Stimulated activated CD4-positive, alpha-beta T cell treated with anti-CD3 and anti-CD28 coated beads, Interleukin-15, amount 100 ng/mL, for 1 hour (primary cell): ENCODE results near the gene DDX11.
A peak's percentile ranks its signal among the peaks of the same experiment; 100 is the strongest.
"Not testable (repeated sequence)": the region's sequence is repeated elsewhere in the genome, so short reads cannot be mapped to it uniquely, and the experiment has no call there.

ENCODE experiments used
- DNase-seq, 2 donors: peaks; one replicate each; pipeline ENCODE4 v3.0.0-alpha.2; 2020; ENCODE audit warnings: low read depth in 1 of 2, low spot score in 1 of 2

Gene DDX11

GRCh38 chr12:31073527-31074332 lies at the start of gene DDX11:
Gene DDX11, plus strand, starts transcription at chr12:31073860. Its CDS starts 4,534 bp downstream, at chr12:31078394.
- DNase-seq, result peak; percentile 85 to 86

DNA sequence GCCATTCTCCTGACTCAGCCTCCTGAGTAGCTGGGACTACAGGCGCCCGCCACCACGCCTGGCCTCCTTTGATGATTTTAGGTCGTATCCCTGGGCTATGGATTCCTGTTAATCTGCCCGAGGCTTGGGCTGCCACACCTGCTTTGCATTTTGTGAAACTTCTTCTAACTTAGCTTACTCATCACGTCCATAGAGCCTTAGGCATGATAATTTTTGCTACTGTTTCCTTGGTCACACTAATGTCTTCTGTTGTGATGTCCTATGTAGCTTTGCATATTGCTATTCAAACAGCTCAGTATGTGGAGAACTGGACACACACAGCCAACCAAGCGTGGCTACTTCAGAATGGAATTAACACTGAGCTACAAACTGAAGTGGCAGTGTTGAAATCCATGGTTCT lies 47.5 kb upstream of the DDX11 start:
- DNase-seq, result no peak

GRCh38 chr12:31027006-31027405 lies 46.7 kb upstream of the DDX11 start:
- not testable (repeated sequence) for DNase-seq

- no peak for DNase-seq
Measured at GRCh38 chr12:31029468-31029867, 44.2 kb upstream of the DDX11 start.

GRCh38 chr12:31029916-31030562 lies 43.6 kb upstream of the DDX11 start:
- no peak for DNase-seq

DNA sequence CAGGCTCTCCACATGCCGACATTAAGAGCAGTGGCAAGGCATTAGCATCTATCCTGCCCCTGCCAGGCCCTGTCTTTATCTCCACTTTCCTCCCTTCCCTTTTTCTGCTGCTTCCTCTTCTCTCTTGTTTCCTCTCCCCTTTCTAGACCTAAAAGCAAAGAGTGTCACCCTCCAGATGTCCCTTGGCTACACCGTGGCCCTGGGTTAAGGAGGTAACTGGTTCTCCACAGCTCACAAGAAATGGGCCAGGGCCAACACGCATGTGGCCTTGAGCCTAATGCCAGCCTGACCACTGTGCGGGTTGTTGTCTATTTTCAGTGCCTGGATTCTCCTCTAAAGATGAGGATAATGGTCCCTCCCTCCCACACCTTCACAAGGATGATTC lies 41.7 kb upstream of the DDX11 start:
- DNase-seq, result no peak

DNA sequence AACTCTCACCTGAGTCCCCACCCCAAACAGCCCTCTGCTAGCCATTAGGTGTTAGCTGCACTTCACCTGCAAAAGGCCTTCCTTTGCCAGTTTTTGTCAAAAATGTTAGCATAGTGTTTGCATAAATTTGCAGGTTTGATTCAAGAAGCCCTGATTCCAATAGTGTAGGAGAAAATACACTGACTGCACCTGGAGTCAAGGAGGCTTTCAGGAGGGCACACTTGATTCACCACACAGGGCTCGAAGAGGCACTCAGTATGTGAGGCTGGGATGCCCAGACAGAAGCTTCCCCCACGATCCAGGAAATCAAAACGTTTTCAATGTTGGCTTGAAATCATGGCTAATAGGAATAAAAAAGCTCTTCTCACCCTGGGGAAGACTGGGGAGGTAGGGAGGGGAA lies 40.5 kb upstream of the DDX11 start:
- no peak for DNase-seq

DNA sequence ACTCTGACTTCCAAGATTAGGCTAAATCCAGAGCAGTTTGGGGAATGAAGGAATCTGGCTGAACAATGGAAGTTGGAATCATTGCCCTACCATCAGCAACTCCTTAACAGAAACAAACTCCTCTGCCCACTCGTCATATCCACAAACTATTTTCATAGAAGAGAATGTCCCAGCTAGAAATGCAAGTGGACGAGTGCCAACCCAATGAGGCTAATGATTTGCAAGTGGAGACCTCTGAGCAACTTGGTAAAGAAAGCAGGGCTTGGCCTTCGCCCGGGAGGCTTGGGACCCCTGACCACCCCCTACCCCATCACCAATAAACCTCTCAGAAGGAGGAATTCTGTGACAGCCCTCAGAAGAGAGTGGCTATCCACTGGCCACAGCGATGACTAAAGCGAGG lies 40.0 kb upstream of the DDX11 start:
- no peak for DNase-seq

DNA sequence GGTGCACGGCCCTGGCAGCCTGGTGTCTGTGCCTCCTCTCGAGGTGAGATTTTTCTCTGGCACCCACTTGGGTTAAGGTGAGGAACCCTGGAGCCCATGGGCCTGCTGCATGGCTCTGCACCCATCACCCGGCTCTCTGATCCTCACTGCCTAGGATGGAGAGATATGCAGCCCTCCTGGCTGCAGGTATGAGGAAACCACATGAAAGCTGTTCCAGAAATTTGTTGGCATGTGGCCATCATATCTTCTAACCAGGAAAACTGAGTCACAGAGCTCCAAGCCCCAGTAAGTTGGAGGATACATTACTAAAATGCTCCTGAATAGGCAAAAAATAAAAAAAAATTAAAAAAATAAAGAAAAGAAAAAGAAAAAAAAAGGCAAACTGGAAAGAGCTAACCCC lies 39.3 kb upstream of the DDX11 start:
- DNase-seq, result no peak

GRCh38 chr12:31035226-31035625 lies 38.4 kb upstream of the DDX11 start:
- no peak for DNase-seq

GRCh38 chr12:31035967-31036665 lies 37.5 kb upstream of the DDX11 start:
- DNase-seq, result no peak

DNA sequence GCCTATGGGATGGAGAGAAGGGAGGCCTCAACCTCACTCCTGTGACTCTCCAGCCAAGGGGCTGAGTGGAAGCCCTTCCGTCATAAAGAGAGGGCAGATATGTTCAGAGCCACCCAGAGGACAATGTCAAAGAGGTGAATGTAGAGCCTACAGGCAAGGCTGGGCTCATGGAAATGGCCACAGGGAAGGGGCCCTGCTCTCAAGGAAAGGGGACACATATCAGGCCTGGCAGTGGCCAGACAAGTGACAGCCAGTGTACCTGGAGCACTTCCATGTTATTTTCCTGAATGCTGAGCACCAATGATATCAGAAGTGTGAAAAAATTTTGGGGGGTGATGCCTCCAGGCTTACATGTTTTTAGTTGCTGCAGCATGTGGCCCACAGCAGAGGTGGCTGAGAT lies 36.6 kb upstream of the DDX11 start:
- no peak for DNase-seq

DNA sequence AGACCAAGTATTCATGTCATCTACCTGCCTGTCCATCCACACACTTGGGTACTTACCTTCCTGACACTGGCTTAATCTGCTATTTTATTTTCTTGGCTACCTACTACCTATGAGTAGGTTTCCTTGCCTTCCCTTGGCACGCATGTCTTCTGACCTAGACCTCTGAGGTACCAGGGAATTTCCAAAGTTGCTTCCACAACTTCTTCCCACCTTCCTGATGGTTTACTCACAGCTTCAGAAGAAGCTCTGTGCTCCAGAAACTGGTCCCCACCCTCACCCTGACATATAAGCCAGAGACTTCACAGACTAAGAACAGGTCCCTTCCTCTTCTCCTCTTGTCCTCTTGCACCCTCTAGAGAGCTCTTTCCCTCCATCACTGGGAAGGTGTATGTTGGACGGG lies 35.7 kb upstream of the DDX11 start:
- DNase-seq, result no peak

DNA sequence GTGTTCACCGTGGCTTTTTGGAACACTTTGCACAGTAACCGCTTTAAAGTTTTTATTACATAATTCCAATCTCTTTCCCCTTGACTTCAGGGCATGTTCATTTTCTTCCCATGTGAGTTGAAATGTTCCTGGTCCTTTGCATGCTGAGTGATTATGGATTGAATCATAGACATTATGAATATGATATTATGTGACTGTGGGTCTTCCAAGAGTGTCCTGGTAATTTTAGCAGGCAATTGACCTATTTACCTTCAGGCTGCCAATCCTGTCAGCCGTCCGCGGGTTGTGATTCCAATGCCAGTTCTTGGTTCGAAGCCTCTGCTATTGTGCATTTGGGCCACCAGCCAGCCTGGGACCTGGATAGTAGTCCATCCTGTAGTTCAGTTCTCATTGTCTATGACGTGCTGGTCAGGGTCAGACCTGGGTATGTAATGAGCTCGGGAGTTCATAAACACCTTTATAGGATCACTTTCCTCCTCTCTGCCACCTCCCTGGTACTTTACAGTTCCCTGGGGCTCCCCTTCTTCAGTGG lies 32.6 kb upstream of the DDX11 start:
- no peak for DNase-seq

GRCh38 chr12:31050143-31050542 lies 23.5 kb upstream of the DDX11 start:
- DNase-seq, result not testable (repeated sequence)

DNA sequence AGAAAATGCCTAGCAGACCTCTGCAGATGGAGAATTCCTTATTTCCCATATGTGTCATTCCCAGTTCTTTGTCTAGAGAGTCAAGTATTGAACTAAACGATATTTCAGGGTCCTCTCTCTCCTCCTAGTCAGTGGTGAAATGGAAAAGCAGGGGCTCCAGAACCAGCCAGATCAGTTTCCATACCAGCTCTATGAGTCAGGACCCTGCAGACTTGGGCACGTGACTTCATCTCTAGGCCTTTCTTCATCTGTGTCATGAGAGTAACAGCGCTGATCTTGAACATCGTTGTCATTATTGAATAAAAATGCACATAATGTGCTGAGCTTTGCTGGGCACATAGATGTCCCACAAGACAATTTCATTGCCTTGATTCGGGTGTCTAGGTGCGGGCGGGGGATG lies 23.1 kb upstream of the DDX11 start:
- not testable (repeated sequence) for DNase-seq

GRCh38 chr12:31051692-31052091 lies 22.0 kb upstream of the DDX11 start:
- DNase-seq, result not testable (repeated sequence)

DNA sequence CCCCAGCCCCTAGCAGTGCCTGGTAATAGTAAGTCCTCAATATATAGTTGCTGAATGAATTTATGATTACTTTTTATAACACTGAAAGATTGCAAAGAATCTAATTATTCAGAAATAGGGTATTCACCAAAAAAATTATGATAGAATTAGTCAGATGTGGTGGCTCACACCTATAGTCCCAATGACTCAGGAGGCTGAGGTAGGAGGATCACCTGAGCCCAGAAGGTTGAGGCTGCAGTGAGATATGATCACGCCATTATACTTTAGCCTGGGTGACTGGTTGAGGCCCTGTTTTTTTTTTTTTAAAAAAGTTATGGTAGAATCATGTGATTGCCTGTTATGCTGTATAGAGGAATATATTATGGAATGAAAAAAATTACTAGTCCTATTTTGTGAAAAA lies 21.5 kb upstream of the DDX11 start:
- DNase-seq, result not testable (repeated sequence)

- DNase-seq, result not testable (repeated sequence)
Measured at GRCh38 chr12:31052666-31053439, 20.8 kb upstream of the DDX11 start.

GRCh38 chr12:31053944-31054343 lies 19.7 kb upstream of the DDX11 start:
- DNase-seq, result not testable (repeated sequence)

GRCh38 chr12:31057671-31058070 lies 16.0 kb upstream of the DDX11 start:
- DNase-seq, result no peak
